Smooth muscle cell (in vitro differentiated cells): ENCODE results near the gene IL3. TPM values are rescaled to one million over a fixed set of nuclear protein-coding genes. Genes with fewer than 3 reads are reported as not detected.

ENCODE experiments used
- DNase-seq: peaks from one replicate; lab custom pipeline; 2025; ENCODE audit not compliant: unreplicated experiment; lab: John Stamatoyannopoulos, UW
- H2AFZ ChIP-seq: fragments of 200-600 bp; sonication (generic); 2 replicates; pipeline ENCODE4 v1.6.0; 2016; ENCODE audit warnings: antibody characterized with exemption, low read depth, mild to moderate bottlenecking
- H3F3A ChIP-seq: fragments of 200-600 bp; sonication (generic); 2 replicates; pipeline ENCODE4 v1.6.0; 2017; ENCODE audit warnings: antibody characterized with exemption, low read depth
- H3K27ac ChIP-seq: fragments of 200-600 bp; sonication (generic); 2 replicates; pipeline ENCODE4 v1.5.1; 2016; ENCODE audit warnings: low read depth, mild to moderate bottlenecking
- H3K27me3 ChIP-seq: fragments of 200-600 bp; sonication (generic); 2 replicates; pipeline ENCODE4 v1.6.1; 2016; ENCODE audit warnings: low read depth, mild to moderate bottlenecking
- H3K36me3 ChIP-seq: fragments of 200-600 bp; sonication (generic); 2 replicates; pipeline ENCODE4 v1.5.1; 2016; ENCODE audit warnings: low read depth
- H3K4me1 ChIP-seq: fragments of 200-600 bp; sonication (generic); 2 replicates; pipeline ENCODE4 v1.5.1; 2016; ENCODE audit warnings: low read depth
- H3K4me2 ChIP-seq: fragments of 200-600 bp; sonication (generic); 2 replicates; pipeline ENCODE4 v1.6.0; 2016; ENCODE audit warnings: mild to moderate bottlenecking
- H3K4me3 ChIP-seq: fragments of 200-600 bp; sonication (generic); 2 replicates; pipeline ENCODE4 v1.5.1; 2016; ENCODE audit warnings: mild to moderate bottlenecking
- H3K79me2 ChIP-seq: fragments of 200-600 bp; sonication (generic); 2 replicates; pipeline ENCODE4 v1.6.0; 2016; ENCODE audit warnings: low read depth, mild to moderate bottlenecking
- H3K9ac ChIP-seq: fragments of 200-600 bp; sonication (generic); 2 replicates; pipeline ENCODE4 v1.6.0; 2016; ENCODE audit warnings: low read depth
- H3K9me3 ChIP-seq: fragments of 200-600 bp; sonication (generic); replicated peaks from 2 replicates; pipeline ENCODE4 v1.5.1; 2016; ENCODE audit warnings: low read depth
- H4K20me1 ChIP-seq: fragments of 200-600 bp; sonication (generic); 2 replicates; pipeline ENCODE4 v1.6.0; 2016; ENCODE audit warnings: low read depth
- WGBS: methylation state at CpG from one replicate; pipeline ENCODE4 v1.1.7; 2016; ENCODE audit warnings: low lambda C conversion rate; 5-methylcytosine and 5-hydroxymethylcytosine counted together
- polyA plus RNA-seq: library from polyadenylated mRNA; unstranded; fragments of >200 nt; fragmentation: Nextera tagmentation; extraction: Ambion mirVana; gene quantifications from 2 replicates; pipeline ENCODE4 v1.2.1, GENCODE V29; 2016
- total RNA-seq: library from RNA; depleted of rRNA; stranded (reverse); fragments of >200 nt; gene quantifications from 2 replicates; pipeline ENCODE4 v1.2.3, GENCODE V29; 2014
- TF ChIP-seq, protein P1 (sequence below): fragments of 200-600 bp; sonication (generic); IDR thresholded peaks from 2 replicates; pipeline ENCODE4 v1.5.1; 2017; ENCODE audit warnings: borderline replicate concordance, mild to moderate bottlenecking, antibody characterized with exemption; ENCODE audit not compliant: insufficient read depth, poor library complexity, severe bottlenecking

Gene IL3
- total and polyA plus RNA-seq, 2 experiments from 2014 or later, result not detected

DNA sequence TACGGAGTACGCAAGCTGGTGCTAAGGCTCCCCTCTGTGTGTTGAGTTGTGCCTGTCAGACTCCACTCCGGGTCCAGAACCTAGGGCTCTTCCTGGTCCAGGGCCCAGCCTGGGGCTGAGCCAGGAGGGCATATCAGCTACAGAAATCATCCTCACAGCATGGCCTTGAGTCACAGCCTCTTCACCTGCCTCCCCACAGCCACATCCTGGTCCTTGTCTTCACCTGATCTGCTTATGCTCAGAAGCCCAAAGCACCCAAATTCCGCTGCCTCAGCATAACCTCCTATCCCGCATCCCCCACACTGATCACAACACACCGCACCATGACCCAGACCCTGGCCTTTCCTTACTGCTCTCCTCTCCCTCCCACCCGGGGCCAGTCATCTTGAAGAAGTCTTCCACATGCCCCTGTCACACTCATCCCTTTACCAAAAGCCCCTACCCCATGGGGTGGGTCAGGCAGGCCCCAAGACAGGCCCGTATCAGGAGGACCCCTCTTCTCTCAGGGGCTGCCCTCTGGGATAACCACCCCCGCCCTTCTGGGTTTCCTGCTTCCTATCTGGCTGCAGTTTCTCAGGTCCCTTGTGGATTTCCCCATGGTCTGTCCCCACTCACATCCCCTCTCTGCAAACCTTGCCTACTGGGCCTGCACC is 1.3 kb upstream of the IL3 start:
- Histone ChIP-seq H2AFZ (no peak overlapping the region), H3K4me2 (no peak overlapping the region), H3K4me1 (no peaks in the 10 kb centered on the region), H3F3A (no peaks in the 10 kb centered on the region), H4K20me1 (no peaks in the 10 kb centered on the region), H3K4me3 (no peak overlapping the region), H3K9me3 (no peaks in the 10 kb centered on the region), H3K27me3 (no peaks in the 10 kb centered on the region), H3K79me2 (no peaks in the 10 kb centered on the region), H3K9ac (no peak overlapping the region), H3K36me3 (no peaks in the 10 kb centered on the region), H3K27ac (no peak overlapping the region)
- no peak for DNase-seq
- TF ChIP-seq, protein P1, sequence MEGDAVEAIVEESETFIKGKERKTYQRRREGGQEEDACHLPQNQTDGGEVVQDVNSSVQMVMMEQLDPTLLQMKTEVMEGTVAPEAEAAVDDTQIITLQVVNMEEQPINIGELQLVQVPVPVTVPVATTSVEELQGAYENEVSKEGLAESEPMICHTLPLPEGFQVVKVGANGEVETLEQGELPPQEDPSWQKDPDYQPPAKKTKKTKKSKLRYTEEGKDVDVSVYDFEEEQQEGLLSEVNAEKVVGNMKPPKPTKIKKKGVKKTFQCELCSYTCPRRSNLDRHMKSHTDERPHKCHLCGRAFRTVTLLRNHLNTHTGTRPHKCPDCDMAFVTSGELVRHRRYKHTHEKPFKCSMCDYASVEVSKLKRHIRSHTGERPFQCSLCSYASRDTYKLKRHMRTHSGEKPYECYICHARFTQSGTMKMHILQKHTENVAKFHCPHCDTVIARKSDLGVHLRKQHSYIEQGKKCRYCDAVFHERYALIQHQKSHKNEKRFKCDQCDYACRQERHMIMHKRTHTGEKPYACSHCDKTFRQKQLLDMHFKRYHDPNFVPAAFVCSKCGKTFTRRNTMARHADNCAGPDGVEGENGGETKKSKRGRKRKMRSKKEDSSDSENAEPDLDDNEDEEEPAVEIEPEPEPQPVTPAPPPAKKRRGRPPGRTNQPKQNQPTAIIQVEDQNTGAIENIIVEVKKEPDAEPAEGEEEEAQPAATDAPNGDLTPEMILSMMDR, result no peak
- 89% methylated on average over 9 of the region's 9 CpGs for WGBS

DNA sequence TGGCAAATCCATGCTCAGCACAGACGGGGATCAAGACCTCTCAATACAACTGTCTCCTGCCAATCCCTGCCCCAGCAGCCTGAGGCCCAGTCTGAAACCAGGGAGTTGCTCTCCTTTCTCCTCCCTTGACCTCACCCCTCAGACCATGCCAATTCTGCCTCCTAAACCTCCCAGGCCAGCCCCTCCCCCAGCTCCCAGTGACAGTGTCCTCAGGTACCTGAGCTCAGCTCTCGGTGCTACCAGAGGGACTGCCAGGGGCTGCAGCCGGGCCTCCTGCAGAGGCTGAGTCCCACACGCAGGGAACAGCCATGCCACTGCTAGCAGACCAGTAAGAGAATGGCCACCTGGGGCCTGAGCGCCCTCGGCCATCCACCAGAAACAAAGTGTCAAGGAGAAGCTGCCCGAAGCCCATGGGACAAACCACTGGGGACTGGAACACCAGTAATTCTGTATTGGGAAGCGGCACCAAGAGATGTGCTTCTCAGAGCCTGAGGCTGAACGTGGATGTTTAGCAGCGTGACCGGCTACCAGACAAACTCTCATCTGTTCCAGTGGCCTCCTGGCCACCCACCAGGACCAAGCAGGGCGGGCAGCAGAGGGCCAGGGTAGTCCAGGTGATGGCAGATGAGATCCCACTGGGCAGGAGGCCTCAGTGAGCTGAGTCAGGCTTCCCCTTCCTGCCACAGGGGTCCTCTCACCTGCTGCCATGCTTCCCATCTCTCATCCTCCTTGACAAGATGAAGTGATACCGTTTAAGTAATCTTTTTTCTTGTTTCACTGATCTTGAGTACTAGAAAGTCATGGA is 557 bp upstream of the IL3 start:
- no peaks in the 10 kb centered on the region for H3K79me2 ChIP-seq
- 92% methylated on average over 13 of the region's 13 CpGs for WGBS
- H3F3A ChIP-seq, result no peaks in the 10 kb centered on the region
- no peak overlapping the region for H3K27ac ChIP-seq
- no peak overlapping the region for H2AFZ ChIP-seq
- no peaks in the 10 kb centered on the region for H3K4me1 ChIP-seq
- H3K27me3 ChIP-seq, result no peaks in the 10 kb centered on the region
- no peaks in the 10 kb centered on the region for H3K36me3 ChIP-seq
- TF ChIP-seq, protein P1, result no peak
- no peak overlapping the region for H3K4me3 ChIP-seq
- no peak for DNase-seq
- H3K9me3 ChIP-seq, result no peaks in the 10 kb centered on the region
- no peaks in the 10 kb centered on the region for H4K20me1 ChIP-seq
- H3K9ac ChIP-seq, result no peak overlapping the region
- no peak overlapping the region for H3K4me2 ChIP-seq

DNA sequence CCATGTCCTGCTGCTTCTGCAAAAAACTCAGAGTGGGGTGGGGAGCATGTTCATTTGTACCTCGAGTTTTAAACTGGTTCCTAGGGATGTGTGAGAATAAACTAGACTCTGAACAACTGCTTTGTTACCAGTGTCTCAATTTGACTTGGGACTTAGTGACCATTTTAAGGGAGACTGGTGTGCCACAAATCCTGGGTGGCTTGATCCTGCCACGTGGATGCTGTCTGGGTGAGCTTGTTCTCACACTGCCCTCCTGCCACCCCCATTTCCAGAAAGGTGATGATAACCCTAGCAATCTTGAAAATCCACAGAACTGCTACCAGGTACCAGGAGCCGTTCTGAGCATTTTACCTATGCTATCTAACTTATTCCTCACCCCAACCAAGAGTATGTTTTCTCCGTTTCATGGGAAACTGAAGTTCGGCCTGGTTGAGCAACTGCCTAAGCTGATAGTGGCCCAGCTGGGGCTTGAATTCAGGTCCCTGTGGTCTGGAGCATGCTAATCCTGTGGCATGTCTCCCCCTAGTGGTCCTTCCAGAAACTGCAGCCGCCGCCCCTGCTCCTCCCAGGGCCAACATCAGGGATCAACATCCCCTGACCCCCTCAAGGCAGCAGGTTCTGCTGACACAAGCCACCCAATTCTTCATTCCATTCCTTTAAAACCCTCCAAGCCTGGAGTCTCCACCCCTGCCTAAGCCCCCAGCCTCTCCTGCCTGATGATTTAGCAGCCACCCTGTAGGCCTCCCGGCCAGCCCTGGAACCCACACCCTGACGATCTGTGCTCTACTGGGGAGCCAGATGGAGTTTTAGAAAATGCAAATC is 2.8 kb downstream of the IL3 start:
- peak; percentile 18 for DNase-seq
- no peak overlapping the region for H2AFZ ChIP-seq

More for the DNA sequence above, 2.8 kb downstream of the IL3 start:
- Histone ChIP-seq H3K9me3 (no peaks in the 10 kb centered on the region), H3K36me3 (no peaks in the 10 kb centered on the region), H3K27ac (no peak overlapping the region), H3K4me1 (no peaks in the 10 kb centered on the region), H3K4me3 (no peak overlapping the region), H4K20me1 (no peaks in the 10 kb centered on the region), H3K9ac (no peak overlapping the region), H3K79me2 (no peaks in the 10 kb centered on the region), H3K27me3 (no peaks in the 10 kb centered on the region), H3K4me2 (no peak overlapping the region), H3F3A (no peaks in the 10 kb centered on the region)
- WGBS, result 53% methylated on average over 9 of the region's 9 CpGs
- TF ChIP-seq, protein P1, result peak; percentile 90
